ENCODE results near the gene UNC5B.
"Not testable (repeated sequence)": the region's sequence is repeated elsewhere in the genome, so short reads cannot be mapped to it uniquely, and the experiment has no call there.

UNC5B gene

DNA sequence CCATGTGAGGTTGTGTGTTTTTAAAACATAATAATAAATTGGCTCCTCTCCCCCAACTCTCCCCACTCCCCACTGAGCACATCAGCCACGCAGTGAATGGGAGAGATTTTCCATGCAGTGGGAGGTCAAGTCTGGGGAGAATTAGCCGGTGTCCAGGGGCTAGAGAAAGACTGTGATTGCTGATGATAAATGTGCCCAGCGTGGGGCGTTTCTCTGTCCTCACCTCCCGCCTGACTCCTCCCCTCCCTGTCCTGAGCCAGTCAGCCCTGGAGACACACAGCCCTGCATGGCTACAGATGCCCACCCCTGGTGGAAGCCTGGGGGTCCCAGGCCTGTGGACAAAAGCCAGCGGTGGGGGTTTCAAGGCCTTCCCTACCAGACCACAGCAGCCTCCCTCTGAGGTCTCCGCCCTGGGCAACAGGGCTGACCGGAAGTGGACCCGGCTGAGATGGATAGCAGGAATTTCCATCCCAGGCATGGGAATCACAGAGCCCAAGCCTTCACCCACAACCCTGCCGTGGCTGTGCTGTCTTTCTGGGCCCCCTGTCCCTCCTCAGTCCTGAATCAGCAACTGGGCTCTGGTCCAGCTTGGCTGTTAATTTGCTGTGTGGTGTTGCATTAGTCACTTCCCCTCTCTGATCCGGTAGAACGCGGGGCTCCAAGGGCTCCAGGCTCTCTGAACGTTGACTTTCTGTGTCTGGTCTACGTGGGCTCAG, 59.8 kb downstream of the UNC5B start:
- no peaks in the 10 kb centered on the region for H3K36me3 ChIP-seq (ENCODE audit: control insufficient read depth, insufficient read depth, low read length)
- no peak overlapping the region for H3K4me3 ChIP-seq (replicated peaks; ENCODE audit: low read depth, low read length)
- TF ChIP-seq, protein P1, sequence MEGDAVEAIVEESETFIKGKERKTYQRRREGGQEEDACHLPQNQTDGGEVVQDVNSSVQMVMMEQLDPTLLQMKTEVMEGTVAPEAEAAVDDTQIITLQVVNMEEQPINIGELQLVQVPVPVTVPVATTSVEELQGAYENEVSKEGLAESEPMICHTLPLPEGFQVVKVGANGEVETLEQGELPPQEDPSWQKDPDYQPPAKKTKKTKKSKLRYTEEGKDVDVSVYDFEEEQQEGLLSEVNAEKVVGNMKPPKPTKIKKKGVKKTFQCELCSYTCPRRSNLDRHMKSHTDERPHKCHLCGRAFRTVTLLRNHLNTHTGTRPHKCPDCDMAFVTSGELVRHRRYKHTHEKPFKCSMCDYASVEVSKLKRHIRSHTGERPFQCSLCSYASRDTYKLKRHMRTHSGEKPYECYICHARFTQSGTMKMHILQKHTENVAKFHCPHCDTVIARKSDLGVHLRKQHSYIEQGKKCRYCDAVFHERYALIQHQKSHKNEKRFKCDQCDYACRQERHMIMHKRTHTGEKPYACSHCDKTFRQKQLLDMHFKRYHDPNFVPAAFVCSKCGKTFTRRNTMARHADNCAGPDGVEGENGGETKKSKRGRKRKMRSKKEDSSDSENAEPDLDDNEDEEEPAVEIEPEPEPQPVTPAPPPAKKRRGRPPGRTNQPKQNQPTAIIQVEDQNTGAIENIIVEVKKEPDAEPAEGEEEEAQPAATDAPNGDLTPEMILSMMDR (IDR thresholded peaks at IDR 0.05; ENCODE audit: insufficient read depth, low read length, poor library complexity, severe bottlenecking), result no peak
- DNase-seq (ENCODE audit: extremely low read depth, insufficient read length), result no peak
- H3K27me3 ChIP-seq (replicated peaks; ENCODE audit: control insufficient read depth, insufficient read depth, low read length), result no peaks in the 10 kb centered on the region; the same call in 1 of the 2 replicates

DNA sequence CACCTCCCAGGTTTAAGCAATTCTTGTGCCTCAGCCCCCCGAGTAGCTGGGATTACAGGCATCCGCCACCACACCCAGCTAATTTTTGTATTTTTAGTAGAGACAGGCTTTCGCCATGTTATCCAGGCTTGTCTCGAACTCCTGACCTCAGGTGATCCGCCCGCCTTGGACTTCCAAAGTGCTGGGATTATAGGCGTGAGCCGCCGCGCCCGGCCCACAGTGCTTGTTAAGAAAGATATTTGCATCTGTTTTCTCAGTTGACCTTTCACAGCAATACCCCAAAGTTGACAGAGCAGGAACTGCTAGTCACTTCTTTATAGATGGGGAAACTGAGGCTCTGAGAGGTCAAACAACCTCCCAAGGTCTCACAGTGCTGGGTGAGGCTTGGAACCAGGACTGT, 60.6 kb downstream of the UNC5B start:
- not testable (repeated sequence) for H3K27me3 ChIP-seq (replicated peaks; ENCODE audit: control insufficient read depth, insufficient read depth, low read length); H3K36me3 ChIP-seq (ENCODE audit: control insufficient read depth, insufficient read depth, low read length)

DNA sequence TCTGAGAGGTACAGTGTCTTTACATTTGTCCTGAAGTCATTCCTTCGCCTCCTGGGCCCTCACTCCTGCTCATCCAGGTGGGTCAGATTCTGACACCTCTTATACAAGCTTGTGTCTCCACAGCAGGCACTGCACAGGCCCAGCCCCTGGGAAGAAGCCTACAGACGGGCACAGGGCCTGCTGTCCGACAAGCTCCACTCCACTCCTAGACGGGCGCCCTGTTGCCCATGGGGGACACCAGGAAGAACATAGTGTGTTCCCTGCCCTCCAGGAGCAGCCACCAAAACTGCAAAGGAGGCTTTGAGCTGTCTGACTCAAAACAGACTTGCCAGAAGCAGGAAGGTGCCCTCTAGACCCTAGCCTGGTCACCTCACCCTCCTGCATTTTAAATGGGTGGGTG, 61.1 kb downstream of the UNC5B start:
- no peak for DNase-seq (ENCODE audit: extremely low read depth, insufficient read length)
- Histone ChIP-seq H3K27me3 (replicated peaks; ENCODE audit: control insufficient read depth, insufficient read depth, low read length) (no peaks in the 10 kb centered on the region; the same call in 1 of the 2 replicates), H3K4me3 (replicated peaks; ENCODE audit: low read depth, low read length) (no peak overlapping the region), H3K36me3 (ENCODE audit: control insufficient read depth, insufficient read depth, low read length) (no peaks in the 10 kb centered on the region)
- TF ChIP-seq, protein P1 (IDR thresholded peaks at IDR 0.05; ENCODE audit: insufficient read depth, low read length, poor library complexity, severe bottlenecking), result no peak

More for the DNA sequence above, 60.6 kb downstream of the UNC5B start:
- H3K4me3 ChIP-seq (replicated peaks; ENCODE audit: low read depth, low read length); DNase-seq (ENCODE audit: extremely low read depth, insufficient read length): not testable (repeated sequence)

DNA sequence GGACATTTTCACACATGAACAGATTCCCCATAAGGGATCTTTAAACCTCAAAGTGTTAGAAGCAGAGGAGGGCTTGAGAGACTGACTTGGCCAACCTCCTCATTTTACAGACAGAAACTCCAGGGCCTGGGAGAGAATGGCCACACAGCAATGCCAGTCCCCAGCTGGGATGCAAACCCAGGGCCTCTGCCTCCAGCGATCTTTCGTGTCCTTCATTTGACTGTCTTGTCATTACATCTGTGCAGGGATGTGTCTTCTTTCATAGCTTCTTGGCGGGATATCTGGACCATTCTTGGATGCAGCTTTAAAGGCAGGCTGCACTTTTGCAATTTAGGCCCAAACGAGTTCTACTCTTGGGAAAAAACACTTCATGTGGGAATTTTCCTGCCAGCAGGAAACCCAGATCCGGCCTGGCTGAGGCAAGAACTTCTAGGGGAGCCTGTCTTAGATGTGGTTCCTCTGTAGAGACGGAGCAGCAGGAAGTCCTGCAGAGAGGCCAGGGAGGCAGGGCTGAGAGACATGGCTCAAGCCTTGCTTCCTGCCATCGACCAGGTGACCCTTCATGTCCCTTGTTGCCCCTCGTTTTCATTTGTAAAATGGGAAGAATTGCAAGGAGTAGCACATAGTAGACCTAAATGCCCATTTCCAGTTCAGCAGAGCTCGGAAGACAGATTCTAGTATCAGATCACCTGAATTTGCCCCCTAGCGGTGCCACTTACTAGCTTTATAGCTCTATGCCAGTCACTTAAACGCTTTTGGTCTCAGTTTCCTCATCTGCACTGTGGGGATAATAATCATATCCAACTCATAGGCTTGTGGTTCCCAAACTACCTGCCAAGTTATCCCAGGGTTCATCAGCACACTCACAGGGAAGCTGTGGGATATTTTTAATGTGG, 62.8 kb downstream of the UNC5B start:
- DNase-seq (ENCODE audit: extremely low read depth, insufficient read length), result no peak
- Histone ChIP-seq H3K4me3 (replicated peaks; ENCODE audit: low read depth, low read length) (no peak overlapping the region), H3K36me3 (ENCODE audit: control insufficient read depth, insufficient read depth, low read length) (no peaks in the 10 kb centered on the region), H3K27me3 (replicated peaks; ENCODE audit: control insufficient read depth, insufficient read depth, low read length) (no peaks in the 10 kb centered on the region; the same call in 1 of the 2 replicates)
- TF ChIP-seq, protein P1 (IDR thresholded peaks at IDR 0.05; ENCODE audit: insufficient read depth, low read length, poor library complexity, severe bottlenecking), result peak; percentile 13

DNA sequence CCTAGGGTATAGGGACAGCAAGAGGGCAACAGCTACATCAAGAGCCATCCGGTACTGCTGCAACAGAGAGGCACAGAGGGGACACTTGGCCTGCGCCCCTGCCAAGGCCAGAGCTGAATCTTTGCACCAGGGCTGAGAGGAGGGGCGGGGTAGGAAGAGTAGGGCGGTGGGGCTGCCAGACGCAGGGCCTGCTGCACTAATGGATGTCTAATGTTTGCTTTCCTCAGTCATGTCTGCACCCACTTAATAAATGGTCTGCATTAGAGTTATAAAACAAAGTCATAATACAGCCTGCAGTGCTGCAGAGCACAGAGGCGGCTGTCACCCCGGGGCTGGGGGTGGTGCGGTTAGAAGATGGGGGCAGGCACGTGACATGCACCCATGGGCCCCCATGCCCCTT, 64.5 kb downstream of the UNC5B start:
- no peak for DNase-seq (ENCODE audit: extremely low read depth, insufficient read length)
- TF ChIP-seq, protein P1 (IDR thresholded peaks at IDR 0.05; ENCODE audit: insufficient read depth, low read length, poor library complexity, severe bottlenecking), result no peak
- Histone ChIP-seq H3K36me3 (ENCODE audit: control insufficient read depth, insufficient read depth, low read length) (no peaks in the 10 kb centered on the region), H3K4me3 (replicated peaks; ENCODE audit: low read depth, low read length) (no peak overlapping the region), H3K27me3 (replicated peaks; ENCODE audit: control insufficient read depth, insufficient read depth, low read length) (no peaks in the 10 kb centered on the region; the same call in 1 of the 2 replicates)

Measured in GM06990 (cell line).